AG04449 (cell line): ENCODE data around the gene SSR3.
A peak's percentile ranks its signal among the peaks of the same experiment; 100 is the strongest.
"Not testable (repeated sequence)": the region's sequence is repeated elsewhere in the genome, so short reads cannot be mapped to it uniquely, and the experiment has no call there.

Experiments used
- CTCF ChIA-PET: fragments of 350-600 bp; formaldehyde crosslinking; extraction: SDS; loops from one replicate; lab custom pipeline; 2021; ENCODE audit warnings: antibody characterized with exemption; lab: Yijun Ruan, JAX
- POLR2A ChIA-PET: fragments of 400-600, 350-600 bp; formaldehyde crosslinking; extraction: SDS; loops from one replicate; lab custom pipeline; 2020; ENCODE audit warnings: antibody characterized with exemption, inconsistent platforms; lab: Yijun Ruan, JAX
- DNase-seq: peaks from one replicate; pipeline ENCODE4 v3.0.0-alpha.2; 2010; ENCODE audit warnings: low read depth, low spot score
- H3K4me3 ChIP-seq: 2 replicates; pipeline ENCODE4 v1.5.1; 2011; ENCODE audit warnings: low read depth, mild to moderate bottlenecking, control low read depth, low read length
- CTCF ChIP-seq: IDR thresholded peaks from one replicate; pipeline ENCODE4 v1.5.1; 2011; ENCODE audit warnings: mild to moderate bottlenecking, moderate library complexity, low read length, control low read depth, inconsistent platforms; ENCODE audit not compliant: insufficient read depth; ENCODE audit errors: missing control alignments

SSR3 gene

GRCh38 chr3:156600834-156601233 lies 45.9 kb upstream of the SSR3 start:
- TF ChIP-seq CTCF: no peak
- ChIA-PET CTCF (no interaction called here), POLR2A (no interaction called here)
- no peak overlapping the region for H3K4me3 ChIP-seq
- DNase-seq: no peak

DNA sequence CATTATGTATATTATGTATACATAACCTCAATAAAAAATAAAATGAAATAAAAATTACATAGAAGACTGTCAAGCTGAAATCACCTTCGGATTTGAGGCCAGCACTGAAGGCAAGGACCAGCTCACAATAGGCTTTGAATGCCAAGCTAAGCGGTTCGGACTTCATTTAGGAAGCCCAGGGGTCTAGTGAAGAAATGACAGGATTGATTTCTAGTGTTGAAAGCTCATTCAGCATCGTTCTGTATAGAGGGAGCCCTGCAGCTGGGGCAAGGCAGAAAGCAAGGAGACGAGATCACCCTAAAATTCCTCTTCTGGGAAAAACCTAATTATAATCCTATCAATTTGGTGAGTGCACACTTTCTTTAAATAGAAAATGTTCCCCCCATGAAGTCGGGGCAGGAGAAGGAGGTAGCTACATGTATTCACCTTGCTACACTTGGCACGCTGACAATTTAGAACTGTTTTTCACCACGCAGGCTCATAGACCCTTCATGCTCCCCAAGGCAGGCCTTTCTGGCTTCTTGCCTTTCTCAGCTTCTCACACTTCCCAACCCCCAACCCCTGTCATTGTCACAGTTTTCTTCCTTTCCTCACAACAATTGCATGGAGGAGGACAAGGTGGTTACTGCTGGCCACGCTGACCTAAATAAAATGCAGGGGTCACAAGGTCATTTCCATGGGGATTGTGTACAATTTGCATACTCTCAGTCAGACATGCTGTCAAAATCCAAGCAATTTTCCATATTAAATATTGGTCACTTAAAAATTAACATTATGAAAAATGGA lies 44.4 kb upstream of the SSR3 start:
- POLR2A ChIA-PET: no interaction called here
- CTCF ChIA-PET: interaction anchor here (0.9 kb wide), 1 partner anchor 74 kb away, joined by 3 read pairs; no protein-coding TSS in a partner anchor

DNA sequence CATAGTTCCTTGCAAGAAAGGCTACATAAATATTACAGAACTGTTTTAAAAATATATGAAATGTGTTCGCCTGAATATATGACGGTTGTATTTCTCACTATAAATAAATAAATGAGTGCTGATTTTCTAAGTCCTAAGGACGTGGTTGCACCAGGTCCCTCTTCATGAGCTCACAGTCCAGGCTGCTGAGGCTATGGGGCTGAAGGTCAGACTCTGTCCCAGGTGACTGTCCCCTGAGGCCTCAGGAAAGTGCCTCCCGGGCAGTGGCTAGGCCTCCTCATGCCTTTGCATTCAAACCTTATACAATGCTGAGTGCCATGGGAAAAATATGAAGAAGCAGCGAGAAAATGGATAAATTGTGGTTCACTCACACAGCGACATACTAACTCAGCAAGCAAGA lies 43.5 kb upstream of the SSR3 start:
- no peak for DNase-seq
- CTCF ChIA-PET: interaction anchor here (0.8 to 0.9 kb wide), 2 partner anchors 75 to 76 kb away, joined by 3 read pairs; partner anchors contain the start of gene TIPARP
- POLR2A ChIA-PET: no interaction called here
- H3K4me3 ChIP-seq: no peak overlapping the region
- TF ChIP-seq CTCF: no peak

More for the DNA sequence above, 44.4 kb upstream of the SSR3 start:
- H3K4me3 ChIP-seq: no peak overlapping the region
- TF ChIP-seq CTCF: no peak
- no peak for DNase-seq

DNA sequence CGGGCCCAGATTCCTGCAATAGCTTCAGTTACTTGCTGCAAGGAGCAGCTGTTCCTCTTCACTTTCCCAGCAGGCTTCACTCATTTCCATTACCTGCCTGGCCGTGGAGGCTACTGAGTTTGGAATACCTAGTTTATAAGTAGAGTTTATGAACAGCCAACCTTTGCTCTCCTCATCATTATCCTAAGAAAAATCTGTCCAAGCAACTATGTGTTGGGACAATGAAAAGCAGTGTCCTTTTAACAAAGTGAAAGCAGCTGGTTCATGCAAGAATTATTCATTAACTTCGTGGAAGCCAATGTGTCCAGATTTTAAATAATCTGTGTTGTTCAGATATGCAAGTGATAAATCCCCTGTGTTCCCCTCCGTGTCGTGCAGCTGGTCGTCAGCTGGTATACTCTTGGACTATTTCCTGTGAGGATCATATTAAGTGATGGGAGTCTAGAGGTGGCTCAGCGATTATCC lies 39.3 kb upstream of the SSR3 start:
- CTCF ChIA-PET: interaction anchor here (1.1 kb wide), 1 partner anchor 488 kb away, joined by 3 read pairs; no protein-coding TSS in a partner anchor
- no peak for TF ChIP-seq CTCF
- 0 out of 2 replicates have a peak overlapping the region, but pooled peaks have one; percentile 6 for H3K4me3 ChIP-seq
- no peak for DNase-seq
- POLR2A ChIA-PET: interaction anchor here (1.2 kb wide), 1 partner anchor 11 kb away, joined by 4 read pairs; no protein-coding TSS in a partner anchor

DNA sequence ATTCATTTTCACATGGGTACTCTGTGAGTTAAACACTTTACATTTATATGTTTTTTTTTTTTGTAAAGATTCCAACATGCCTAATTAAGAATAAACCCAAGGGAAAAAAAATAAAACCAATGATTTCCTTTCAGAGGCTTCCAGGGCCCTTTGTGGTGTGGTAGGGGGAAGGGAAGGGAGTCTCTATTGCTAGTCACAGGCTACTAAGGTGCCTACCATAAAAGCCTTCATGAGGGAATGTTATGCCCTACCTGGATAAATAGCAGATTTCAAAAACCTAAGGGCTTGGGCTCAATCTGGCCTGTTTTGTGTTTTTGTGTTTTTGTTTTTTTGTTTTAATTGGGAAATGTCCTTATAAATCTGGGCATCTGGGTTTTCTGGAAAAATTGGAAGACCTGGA lies 38.9 kb upstream of the SSR3 start:
- CTCF ChIA-PET: interaction anchor here (1.1 kb wide), 1 partner anchor 489 kb away, joined by 3 read pairs; no protein-coding TSS in a partner anchor
- no peak for DNase-seq
- H3K4me3 ChIP-seq: no peak overlapping the region
- no peak for TF ChIP-seq CTCF
- POLR2A ChIA-PET: interaction anchor here (1.2 kb wide), 1 partner anchor 12 kb away, joined by 4 read pairs; no protein-coding TSS in a partner anchor

- CTCF ChIA-PET, H3K4me3 ChIP-seq, POLR2A ChIA-PET: not testable (repeated sequence)
These were observed 34.9 kb upstream of the SSR3 start for GRCh38 chr3:156589806-156590205.

More at GRCh38 chr3:156589806-156590205, 34.9 kb upstream of the SSR3 start:
- DNase-seq: not testable (repeated sequence)
